Peyer's patch (tissue), 4 donors: ENCODE measurements around the gene LRRC74A.
"Not testable (repeated sequence)": the region's sequence is repeated elsewhere in the genome, so short reads cannot be mapped to it uniquely, and the experiment has no call there.

Source experiments
- POLR2A ChIP-seq, 2 donors: fragments of 450-650 bp; IDR thresholded peaks; one replicate each; pipeline ENCODE4 v1.5.1; 2017; ENCODE audit warnings: antibody characterized with exemption in 2 of 2, mild to moderate bottlenecking in 2 of 2, moderate library complexity in 2 of 2
- TF ChIP-seq, protein P1 (sequence below), 6 experiments: fragments of 450-650 bp in 4 of 6; fragments of 200-600 bp in 2 of 6; sonication (generic) in 1 of 6; IDR thresholded peaks; one replicate each; pipeline ENCODE4 v1.5.1; 2017 to 2019; ENCODE audit warnings: antibody characterized with exemption in 6 of 6, mild to moderate bottlenecking in 3 of 6, moderate library complexity in 1 of 6

DNA sequence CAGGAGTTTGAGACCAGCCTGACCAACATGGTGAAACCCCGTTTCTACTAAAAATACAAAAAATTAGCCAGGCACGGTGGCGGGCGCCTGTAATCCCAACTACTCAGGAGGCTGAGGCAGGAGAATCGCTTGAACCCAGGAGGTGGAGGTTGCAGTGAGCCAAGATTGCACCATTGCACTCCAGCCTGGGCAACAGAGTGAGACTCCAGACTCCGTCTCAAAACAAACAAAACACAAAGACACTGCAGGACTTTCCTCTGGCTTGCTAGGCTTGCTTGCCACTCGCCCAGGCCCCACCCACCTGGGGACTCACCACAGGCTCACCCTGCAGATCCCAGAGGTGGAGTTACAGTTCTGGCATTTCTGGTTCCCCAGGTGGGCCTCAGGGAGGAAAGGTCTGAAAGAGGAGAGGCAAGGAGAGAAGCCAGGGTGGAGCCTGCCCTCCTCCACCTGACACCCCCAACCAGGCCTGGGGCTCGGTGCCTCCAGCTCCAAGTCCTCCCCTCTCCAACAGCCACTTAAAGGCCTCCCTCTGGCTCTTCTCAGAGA, 88.4 kb downstream of the LRRC74A start:
- TF ChIP-seq, protein P1, sequence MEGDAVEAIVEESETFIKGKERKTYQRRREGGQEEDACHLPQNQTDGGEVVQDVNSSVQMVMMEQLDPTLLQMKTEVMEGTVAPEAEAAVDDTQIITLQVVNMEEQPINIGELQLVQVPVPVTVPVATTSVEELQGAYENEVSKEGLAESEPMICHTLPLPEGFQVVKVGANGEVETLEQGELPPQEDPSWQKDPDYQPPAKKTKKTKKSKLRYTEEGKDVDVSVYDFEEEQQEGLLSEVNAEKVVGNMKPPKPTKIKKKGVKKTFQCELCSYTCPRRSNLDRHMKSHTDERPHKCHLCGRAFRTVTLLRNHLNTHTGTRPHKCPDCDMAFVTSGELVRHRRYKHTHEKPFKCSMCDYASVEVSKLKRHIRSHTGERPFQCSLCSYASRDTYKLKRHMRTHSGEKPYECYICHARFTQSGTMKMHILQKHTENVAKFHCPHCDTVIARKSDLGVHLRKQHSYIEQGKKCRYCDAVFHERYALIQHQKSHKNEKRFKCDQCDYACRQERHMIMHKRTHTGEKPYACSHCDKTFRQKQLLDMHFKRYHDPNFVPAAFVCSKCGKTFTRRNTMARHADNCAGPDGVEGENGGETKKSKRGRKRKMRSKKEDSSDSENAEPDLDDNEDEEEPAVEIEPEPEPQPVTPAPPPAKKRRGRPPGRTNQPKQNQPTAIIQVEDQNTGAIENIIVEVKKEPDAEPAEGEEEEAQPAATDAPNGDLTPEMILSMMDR (IDR thresholded peaks at IDR 0.05): not testable (repeated sequence)
- TF ChIP-seq POLR2A (IDR thresholded peaks at IDR 0.05): not testable (repeated sequence)
